Skeletal muscle tissue (tissue), 4 donors: ENCODE results near the gene GBE1. TPM values are rescaled to one million over a fixed set of nuclear protein-coding genes. Genes with fewer than 3 reads are reported as not detected.

Experiments used
- H3K27ac ChIP-seq: one replicate; pipeline ENCODE4 v1.7.0; 2013; ENCODE audit warnings: mild to moderate bottlenecking, low read depth, low read length, inconsistent platforms
- H3K27me3 ChIP-seq, 3 donors: one replicate each; pipeline ENCODE4 v1.7.0; 2013; ENCODE audit warnings: low read length in 3 of 3; ENCODE audit not compliant: control insufficient read depth in 3 of 3, insufficient read depth in 3 of 3
- H3K36me3 ChIP-seq, 3 donors: one replicate each; pipeline ENCODE4 v1.7.0; 2013; ENCODE audit warnings: low read length in 3 of 3; ENCODE audit not compliant: control insufficient read depth in 3 of 3, insufficient read depth in 3 of 3
- H3K4me1 ChIP-seq, 3 donors: one replicate each; pipeline ENCODE4 v1.7.0; 2013; ENCODE audit warnings: low read length in 3 of 3, mild to moderate bottlenecking in 3 of 3; ENCODE audit not compliant: control insufficient read depth in 3 of 3, insufficient read depth in 3 of 3
- H3K4me3 ChIP-seq, 3 donors: one replicate each; pipeline ENCODE4 v1.7.0; 2013; ENCODE audit warnings: low read length in 3 of 3
- H3K9ac ChIP-seq, 3 donors: one replicate each; pipeline ENCODE4 v1.7.0; 2013; ENCODE audit warnings: low read length in 3 of 3, mild to moderate bottlenecking in 3 of 3, moderate library complexity in 2 of 3, low read depth in 1 of 3
- H3K9me3 ChIP-seq, 3 donors: one replicate each; pipeline ENCODE4 v1.7.0; 2013; ENCODE audit warnings: low read length in 3 of 3; ENCODE audit not compliant: control insufficient read depth in 3 of 3
- total RNA-seq: library from RNA; depleted of rRNA; stranded (reverse); fragments of >200 nt; gene quantifications from one replicate; pipeline ENCODE4 v1.2.3, GENCODE V29; 2014
- donor health status: Osteomylitis.

The GBE1 gene
- total RNA-seq, 1 donor from 2014 or later: 26.1 TPM

DNA sequence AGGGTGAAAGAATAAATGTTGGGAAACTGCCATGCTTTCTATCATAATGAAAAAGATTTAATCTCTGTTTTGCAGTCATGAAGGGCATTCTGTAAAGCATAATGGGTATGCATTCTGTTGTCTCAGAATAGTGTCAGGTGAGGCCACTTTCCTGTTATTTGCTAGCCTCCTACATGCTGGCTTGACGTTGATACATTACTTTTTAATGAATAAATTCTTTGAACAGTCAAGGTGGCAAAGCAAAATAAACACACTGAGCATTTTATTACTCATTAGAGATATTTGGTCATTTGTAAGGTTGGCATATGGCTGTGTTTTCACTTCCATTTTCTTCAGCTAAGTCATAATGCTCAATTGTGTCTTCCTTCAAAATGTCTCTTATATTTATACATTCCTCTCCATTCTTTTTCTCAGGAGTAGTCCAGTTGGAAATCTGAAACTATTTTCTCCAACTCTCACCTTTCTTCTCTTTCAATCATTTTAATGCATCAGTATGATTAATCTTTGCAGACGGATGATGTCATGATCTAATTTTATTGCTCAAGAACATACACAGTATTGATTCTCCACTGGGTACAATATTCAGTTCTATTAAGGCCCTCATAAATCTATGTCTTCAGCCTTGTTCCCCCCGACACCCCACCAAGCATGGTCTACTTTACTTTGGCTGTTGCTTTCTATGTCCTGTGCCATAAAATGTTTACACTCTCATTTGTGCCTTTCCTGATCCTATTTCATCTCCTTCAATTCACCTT, 290.7 kb downstream of the GBE1 start:
- Histone ChIP-seq H3K27ac (no peak overlapping the region), H3K9ac (no peak overlapping the region), H3K9me3 (no peaks in the 10 kb centered on the region), H3K27me3 (no peaks in the 10 kb centered on the region), H3K4me3 (no peak overlapping the region), H3K4me1 (no peaks in the 10 kb centered on the region), H3K36me3 (no peaks in the 10 kb centered on the region)

DNA sequence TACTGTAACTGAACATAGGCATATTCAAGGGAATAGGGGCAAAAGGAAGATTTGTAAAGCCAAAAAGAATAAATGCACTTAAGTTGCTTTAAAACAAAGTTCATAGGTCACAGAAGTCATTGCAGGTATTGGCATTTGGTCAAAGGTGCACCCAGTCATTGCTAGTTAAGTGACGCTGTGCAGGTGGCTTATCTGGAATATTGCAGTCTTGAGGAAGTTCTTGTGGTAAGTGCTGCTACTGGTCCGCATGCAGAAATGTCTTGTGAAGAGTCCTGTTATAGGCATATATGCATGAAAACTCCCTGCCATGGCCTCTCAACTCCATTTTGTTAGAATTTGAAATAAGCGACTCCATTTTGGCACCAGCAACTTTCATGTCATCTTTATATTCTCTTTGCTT, 293.1 kb downstream of the GBE1 start:
- Histone ChIP-seq H3K27me3 (no peaks in the 10 kb centered on the region), H3K4me1 (no peaks in the 10 kb centered on the region), H3K27ac (no peak overlapping the region), H3K4me3 (no peak overlapping the region), H3K9ac (no peak overlapping the region), H3K9me3 (no peaks in the 10 kb centered on the region), H3K36me3 (no peaks in the 10 kb centered on the region)

DNA sequence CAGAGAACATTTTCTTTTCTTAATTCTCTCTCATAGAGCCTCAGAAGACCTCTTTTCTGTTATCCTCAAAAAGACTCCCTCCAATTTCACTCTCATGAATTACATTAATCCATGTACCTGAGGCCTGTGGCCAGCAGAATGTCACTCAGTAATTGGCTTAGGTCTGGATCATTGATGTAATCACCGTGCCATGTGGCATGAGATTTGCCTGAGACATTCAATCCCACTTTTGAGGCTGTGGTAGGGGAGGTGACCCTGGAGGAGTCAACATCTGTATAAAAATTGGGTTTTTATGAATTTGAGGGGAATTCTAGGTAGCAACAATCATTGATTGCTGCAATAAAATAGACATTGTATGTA, 295.3 kb downstream of the GBE1 start:
- H3K9me3 ChIP-seq: no peaks in the 10 kb centered on the region
- H3K9ac ChIP-seq: no peak overlapping the region
- H3K4me1 ChIP-seq: no peaks in the 10 kb centered on the region
- no peaks in the 10 kb centered on the region for H3K36me3 ChIP-seq
- H3K27me3 ChIP-seq: no peaks in the 10 kb centered on the region
- no peak overlapping the region for H3K4me3 ChIP-seq
- no peak overlapping the region for H3K27ac ChIP-seq

DNA sequence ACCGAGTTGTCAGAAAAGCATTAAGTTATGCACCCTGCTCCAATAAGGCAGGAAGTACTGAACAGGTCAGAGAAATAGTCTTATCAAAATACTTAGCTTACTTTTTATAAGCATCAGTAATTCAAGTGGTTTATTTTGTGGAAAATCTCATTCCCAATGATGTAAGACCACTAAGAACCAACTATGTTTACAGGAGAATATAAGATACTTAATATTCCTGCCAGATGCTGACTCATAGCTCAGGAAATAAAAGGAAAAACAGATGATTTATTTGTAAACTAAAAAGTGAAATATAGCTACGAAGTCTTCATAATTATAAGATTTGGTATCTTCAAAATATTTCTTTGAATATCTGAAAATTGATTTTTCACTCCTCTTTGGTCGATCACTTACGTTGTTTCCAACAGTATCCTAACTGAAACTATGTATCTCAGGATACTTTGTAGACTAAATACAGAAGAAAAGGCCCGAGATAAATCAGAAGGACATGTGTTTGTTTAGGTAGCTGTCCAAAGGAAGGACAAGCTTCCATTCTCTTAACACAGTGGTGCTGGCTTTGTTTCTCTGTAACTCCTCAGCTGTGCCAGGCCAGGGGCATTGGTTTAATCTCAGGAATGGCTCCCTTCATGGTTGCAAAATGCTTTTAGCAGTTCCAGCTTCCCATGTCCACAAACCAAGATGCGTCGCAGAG, 295.8 kb downstream of the GBE1 start:
- H3K9me3 ChIP-seq: no peaks in the 10 kb centered on the region
- no peak overlapping the region for H3K27ac ChIP-seq
- H3K36me3 ChIP-seq: no peaks in the 10 kb centered on the region
- no peak overlapping the region for H3K4me3 ChIP-seq
- no peak overlapping the region for H3K9ac ChIP-seq
- H3K4me1 ChIP-seq: no peaks in the 10 kb centered on the region
- H3K27me3 ChIP-seq: no peaks in the 10 kb centered on the region

DNA sequence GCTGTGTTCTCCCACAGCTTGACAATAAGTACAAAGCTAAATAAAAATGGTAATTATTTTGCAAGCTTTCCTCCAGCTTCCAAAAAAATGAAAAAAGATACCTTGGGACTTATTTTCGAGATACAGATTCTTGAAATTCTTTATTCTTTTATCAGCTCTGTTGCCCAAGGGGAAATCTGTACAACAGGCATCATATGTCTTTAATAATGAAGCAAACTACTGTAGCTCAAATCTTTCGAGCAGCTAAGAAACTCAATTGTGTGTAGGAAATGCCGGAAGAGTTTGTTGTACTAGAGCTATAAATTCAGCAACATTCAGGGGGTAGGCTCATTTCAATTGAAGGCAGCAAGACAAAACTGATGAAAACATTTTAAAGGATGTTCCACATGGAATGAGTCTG, 297.7 kb downstream of the GBE1 start:
- H3K36me3 ChIP-seq: no peaks in the 10 kb centered on the region
- no peaks in the 10 kb centered on the region for H3K27me3 ChIP-seq
- no peak overlapping the region for H3K4me3 ChIP-seq
- no peaks in the 10 kb centered on the region for H3K9me3 ChIP-seq
- H3K9ac ChIP-seq: no peak overlapping the region
- no peaks in the 10 kb centered on the region for H3K4me1 ChIP-seq
- no peak overlapping the region for H3K27ac ChIP-seq

DNA sequence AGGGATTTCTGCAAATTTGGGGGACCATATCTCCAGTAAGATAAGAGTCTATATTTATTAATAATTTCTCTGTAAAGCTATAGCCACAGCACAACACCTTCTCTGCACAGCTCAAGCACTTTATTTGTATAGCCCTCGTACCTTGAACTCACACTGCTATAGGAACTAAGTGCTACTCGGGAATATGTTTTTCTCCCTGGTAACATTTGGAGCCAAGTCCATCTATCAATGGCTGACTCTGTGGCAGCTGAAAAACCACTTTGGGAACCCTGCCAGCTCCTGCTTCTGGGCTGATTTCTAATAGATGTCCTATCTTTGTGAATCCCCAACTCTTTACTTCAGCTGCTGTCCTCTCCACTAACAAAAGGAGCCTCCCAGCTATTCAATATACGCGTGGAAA, 298.5 kb downstream of the GBE1 start:
- no peak overlapping the region for H3K27ac ChIP-seq

DNA sequence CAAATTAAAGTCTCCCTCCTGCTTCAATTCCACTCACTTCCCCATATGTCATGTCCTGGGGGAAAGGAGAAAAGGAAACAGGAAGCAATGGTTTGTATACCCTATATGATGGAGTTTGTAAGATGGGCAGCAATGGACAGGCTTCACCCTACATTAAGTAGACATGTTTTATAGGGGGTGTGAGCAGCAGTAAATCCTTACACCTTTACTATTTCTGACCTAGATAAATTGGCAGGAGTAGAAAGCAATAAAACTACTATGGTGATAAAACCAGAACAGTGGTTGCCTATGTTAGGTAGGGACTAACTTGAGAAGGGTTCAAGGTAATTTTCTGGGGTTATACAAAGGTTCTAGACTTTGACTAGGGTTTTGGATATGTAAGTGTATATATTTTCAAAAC, 301.7 kb downstream of the GBE1 start:
- Histone ChIP-seq H3K4me3 (no peak overlapping the region), H3K36me3 (no peaks in the 10 kb centered on the region), H3K9me3 (no peaks in the 10 kb centered on the region), H3K27me3 (no peaks in the 10 kb centered on the region), H3K27ac (no peak overlapping the region), H3K4me1 (no peaks in the 10 kb centered on the region), H3K9ac (no peak overlapping the region)

More for the DNA sequence above, 298.5 kb downstream of the GBE1 start:
- Histone ChIP-seq H3K4me1 (no peaks in the 10 kb centered on the region), H3K36me3 (no peaks in the 10 kb centered on the region), H3K4me3 (no peak overlapping the region), H3K9me3 (no peaks in the 10 kb centered on the region), H3K27me3 (no peaks in the 10 kb centered on the region), H3K9ac (no peak overlapping the region)

DNA sequence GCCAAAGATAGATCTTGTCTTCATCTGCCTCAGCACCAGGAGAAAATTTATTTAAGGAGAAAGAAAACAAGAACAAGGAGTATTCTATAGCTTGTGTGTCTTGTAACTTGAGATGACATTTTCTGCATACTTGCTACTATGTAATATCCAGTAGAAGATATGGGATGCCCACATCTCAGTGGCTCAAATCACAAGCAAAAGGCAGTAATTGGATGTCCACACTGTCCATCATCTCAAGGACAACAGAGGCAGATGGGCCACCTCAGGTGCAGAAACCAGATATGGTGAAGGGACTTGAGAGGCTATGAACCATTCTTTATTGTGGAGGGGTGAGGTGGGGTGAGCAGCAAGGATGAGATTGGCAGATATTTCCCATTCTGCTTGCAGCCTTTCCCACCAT, 309.0 kb downstream of the GBE1 start:
- Histone ChIP-seq H3K4me3 (no peak overlapping the region), H3K27ac (no peak overlapping the region), H3K9me3 (no peaks in the 10 kb centered on the region), H3K4me1 (no peaks in the 10 kb centered on the region), H3K9ac (no peak overlapping the region), H3K27me3 (no peaks in the 10 kb centered on the region), H3K36me3 (no peaks in the 10 kb centered on the region)

DNA sequence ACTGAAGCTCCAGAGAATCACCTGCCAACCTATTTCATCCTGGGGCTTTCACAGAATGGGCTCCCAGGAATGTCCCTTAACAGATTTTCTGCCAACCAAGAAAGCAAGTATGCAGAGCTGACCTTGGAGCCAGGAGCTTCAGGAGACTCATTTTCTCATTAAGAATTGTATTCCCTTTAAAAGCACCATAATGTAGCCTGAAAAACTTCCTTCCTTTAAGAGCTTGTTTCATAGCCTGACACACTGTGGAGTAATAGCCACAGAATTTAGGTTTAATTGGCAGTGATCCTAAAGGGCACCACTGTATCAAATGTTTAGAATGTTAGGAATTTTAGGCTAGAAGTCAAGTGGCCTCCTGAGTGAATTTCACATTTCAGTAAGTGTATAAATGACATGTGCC, 309.8 kb downstream of the GBE1 start:
- H3K4me1 ChIP-seq: no peaks in the 10 kb centered on the region
- no peak overlapping the region for H3K27ac ChIP-seq
- H3K9ac ChIP-seq: no peak overlapping the region
- H3K27me3 ChIP-seq: no peaks in the 10 kb centered on the region
- H3K4me3 ChIP-seq: no peak overlapping the region
- H3K36me3 ChIP-seq: no peaks in the 10 kb centered on the region
- H3K9me3 ChIP-seq: no peaks in the 10 kb centered on the region

DNA sequence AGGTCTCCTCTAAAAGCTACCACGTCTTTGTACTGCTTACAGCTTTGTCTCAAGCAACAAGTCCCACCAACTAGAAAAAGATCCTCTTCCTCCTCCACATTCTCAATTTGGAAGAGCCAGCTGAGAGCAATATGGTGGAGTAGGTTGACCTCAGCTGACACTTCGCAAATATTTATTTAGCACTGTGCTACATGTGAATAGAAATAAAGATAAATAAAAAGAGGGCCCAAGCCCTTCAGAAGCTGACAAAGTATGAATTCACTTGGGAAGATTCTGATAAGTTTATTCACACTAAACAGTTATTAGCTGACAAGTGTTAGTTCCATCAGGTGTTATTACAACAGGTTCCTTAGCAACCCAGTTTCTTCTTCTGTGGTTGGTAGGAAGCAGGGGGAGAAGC, 310.3 kb downstream of the GBE1 start:
- Histone ChIP-seq H3K9me3 (no peaks in the 10 kb centered on the region), H3K27me3 (no peaks in the 10 kb centered on the region), H3K27ac (no peak overlapping the region), H3K36me3 (no peaks in the 10 kb centered on the region), H3K9ac (no peak overlapping the region), H3K4me3 (no peak overlapping the region), H3K4me1 (no peaks in the 10 kb centered on the region)
